Ishikawa (cell line): Measurements from ENCODE around the gene CLTCL1.

Experiments used
- CEBPB ChIP-seq: IDR thresholded peaks from 2 replicates; pipeline ENCODE4 v1.6.1; 2012
- CREB1 ChIP-seq: IDR thresholded peaks from 2 replicates; pipeline ENCODE4 v1.6.1; 2012; ENCODE audit warnings: low read depth
- EGR1 ChIP-seq: IDR thresholded peaks from 2 replicates; pipeline ENCODE4 v1.6.1; 2012
- EP300 ChIP-seq: IDR thresholded peaks from 2 replicates; pipeline ENCODE4 v1.6.1; 2012; ENCODE audit warnings: borderline replicate concordance
- FOXM1 ChIP-seq: IDR thresholded peaks from 2 replicates; pipeline ENCODE4 v1.6.1; 2012; ENCODE audit warnings: low read depth, borderline replicate concordance
- NFIC ChIP-seq: IDR thresholded peaks from 2 replicates; pipeline ENCODE4 v1.6.1; 2012
- RAD21 ChIP-seq: IDR thresholded peaks from 2 replicates; pipeline ENCODE4 v1.6.1; 2012; ENCODE audit warnings: low read depth
- TAF1 ChIP-seq: IDR thresholded peaks from 2 replicates; pipeline ENCODE4 v1.6.1; 2012; ENCODE audit warnings: low read depth, mild to moderate bottlenecking
- TCF12 ChIP-seq: IDR thresholded peaks from 2 replicates; pipeline ENCODE4 v1.6.1; 2012; ENCODE audit warnings: low read depth
- TEAD4 ChIP-seq: IDR thresholded peaks from 2 replicates; pipeline ENCODE4 v1.6.1; 2012
- YY1 ChIP-seq: IDR thresholded peaks from 2 replicates; pipeline ENCODE4 v1.6.1; 2012; ENCODE audit warnings: low read depth
- ZBTB7A ChIP-seq: IDR thresholded peaks from 2 replicates; pipeline ENCODE4 v1.6.1; 2012; ENCODE audit warnings: low read depth
- TF ChIP-seq, protein P1 (sequence below): IDR thresholded peaks from 2 replicates; pipeline ENCODE4 v1.6.1; 2012
- TF ChIP-seq, protein P2 (sequence below): IDR thresholded peaks from 2 replicates; pipeline ENCODE4 v1.6.1; 2012; ENCODE audit warnings: low read depth, mild to moderate bottlenecking
- TF ChIP-seq, protein P3 (sequence below): IDR thresholded peaks from 2 replicates; pipeline ENCODE4 v1.6.1; 2012

The CLTCL1 gene

DNA sequence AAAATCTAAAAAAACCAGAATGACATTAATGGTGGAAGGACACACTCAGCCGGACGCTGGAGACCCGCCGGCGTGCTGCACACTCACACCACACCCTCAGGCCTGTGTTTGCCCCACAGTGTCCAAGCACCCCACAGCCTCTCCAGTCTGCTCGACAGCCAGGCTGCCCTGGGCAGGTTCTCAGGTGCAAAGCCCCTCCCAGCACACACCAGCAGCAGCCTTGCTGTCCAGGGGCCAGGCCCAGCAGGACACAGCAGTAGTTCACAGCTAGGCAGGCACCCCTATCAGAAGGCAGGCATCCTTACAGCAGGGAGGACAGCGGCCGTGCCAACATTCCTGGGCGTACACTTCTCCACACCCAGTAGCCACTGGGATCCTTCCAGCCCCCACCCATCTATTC lies 111.3 kb downstream of the CLTCL1 start:
- TF ChIP-seq NFIC (no peak), TCF12 (no peak), CEBPB (no peak), TAF1 (no peak), CREB1 (no peak), TEAD4 (no peak), ZBTB7A (no peak)
- TF ChIP-seq, protein P1, sequence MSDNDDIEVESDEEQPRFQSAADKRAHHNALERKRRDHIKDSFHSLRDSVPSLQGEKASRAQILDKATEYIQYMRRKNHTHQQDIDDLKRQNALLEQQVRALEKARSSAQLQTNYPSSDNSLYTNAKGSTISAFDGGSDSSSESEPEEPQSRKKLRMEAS, result no peak

DNA sequence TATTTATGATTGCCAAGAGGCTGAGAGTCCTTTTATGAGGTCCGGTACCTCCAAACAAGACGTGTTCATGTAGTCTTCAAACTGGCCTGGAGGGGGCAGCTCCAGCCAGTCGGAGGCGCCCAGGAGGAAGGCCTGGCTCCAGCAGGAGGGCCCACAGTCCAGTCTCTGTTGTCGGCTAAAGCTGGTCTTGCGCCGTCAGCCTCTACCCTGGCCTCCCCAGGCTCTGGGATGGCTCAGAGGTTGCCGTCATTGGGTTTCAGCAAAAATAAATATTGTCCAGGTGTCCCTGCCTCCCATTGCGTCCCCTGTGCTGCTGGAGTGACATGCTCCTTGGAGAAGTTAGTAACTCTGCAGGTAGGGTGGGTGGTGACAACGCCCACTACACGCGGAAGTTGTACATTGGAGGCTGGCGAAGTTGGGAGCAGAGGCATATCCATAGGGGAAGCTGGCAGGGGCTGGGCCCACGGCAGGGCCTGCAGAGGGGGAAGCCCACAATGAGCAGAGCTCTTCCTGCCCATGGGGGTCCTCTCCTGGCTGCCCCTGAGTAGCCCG lies 111.9 kb downstream of the CLTCL1 start:
- TF ChIP-seq EGR1 (no peak), RAD21 (peak; percentile 81)

DNA sequence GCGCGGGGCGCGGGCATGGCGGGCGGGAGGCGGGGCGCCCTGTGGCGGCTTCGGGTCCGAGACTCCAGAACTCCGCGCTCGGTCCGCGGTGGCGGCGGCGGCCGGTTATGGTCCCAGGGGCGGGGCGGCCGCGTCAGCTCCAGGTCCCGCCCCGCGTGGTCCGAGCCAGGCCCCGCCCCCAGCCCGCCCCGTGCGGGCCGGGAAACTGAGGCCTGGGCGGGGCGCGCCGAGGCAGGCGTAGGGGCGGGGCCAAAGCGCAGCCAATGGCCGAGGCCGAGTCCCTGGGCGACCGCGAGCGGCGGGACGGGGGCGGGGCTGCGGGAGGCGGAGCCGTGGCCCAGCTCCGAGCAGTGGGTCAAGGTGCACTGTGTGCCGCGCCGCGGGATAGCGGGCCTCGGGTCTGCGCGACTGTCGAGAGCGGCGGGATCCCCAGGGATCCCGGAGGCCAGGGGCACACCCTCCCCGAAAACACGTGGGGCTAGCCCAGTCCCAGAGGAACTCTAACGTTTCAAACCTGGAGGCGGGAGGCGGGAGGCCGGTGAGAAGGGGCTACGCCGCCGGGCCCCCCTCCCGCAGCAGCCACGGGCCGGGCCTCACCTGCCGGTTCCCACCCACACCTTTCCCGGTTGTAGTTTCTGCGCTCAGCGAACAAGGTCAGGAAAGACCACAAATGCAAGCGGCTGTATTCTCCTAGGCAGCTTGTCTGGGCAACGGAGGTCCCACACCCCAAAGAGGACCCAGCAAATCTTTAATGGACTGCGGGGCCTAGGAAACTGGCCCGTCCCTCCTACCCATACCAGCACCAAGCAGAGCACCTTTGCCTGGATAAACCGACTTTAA lies 112.6 kb downstream of the CLTCL1 start, which contains the start of gene SLC25A1:
Gene SLC25A1 (minus strand): TSS at position 80 of the 840 bp plus-strand sequence. CDS start 63 bp downstream, at position 17.
- TF ChIP-seq NFIC (0 out of 2 replicates have a peak, but pooled peaks have one; percentile 14), TAF1 (peak; percentile 51), CEBPB (no peak), ZBTB7A (peak; percentile 62; the same call in 1 of the 2 replicates), FOXM1 (no peak), EGR1 (no peak), YY1 (no peak)
- TF ChIP-seq, protein P1, result peak; percentile 26; the same call in 1 of the 2 replicates

DNA sequence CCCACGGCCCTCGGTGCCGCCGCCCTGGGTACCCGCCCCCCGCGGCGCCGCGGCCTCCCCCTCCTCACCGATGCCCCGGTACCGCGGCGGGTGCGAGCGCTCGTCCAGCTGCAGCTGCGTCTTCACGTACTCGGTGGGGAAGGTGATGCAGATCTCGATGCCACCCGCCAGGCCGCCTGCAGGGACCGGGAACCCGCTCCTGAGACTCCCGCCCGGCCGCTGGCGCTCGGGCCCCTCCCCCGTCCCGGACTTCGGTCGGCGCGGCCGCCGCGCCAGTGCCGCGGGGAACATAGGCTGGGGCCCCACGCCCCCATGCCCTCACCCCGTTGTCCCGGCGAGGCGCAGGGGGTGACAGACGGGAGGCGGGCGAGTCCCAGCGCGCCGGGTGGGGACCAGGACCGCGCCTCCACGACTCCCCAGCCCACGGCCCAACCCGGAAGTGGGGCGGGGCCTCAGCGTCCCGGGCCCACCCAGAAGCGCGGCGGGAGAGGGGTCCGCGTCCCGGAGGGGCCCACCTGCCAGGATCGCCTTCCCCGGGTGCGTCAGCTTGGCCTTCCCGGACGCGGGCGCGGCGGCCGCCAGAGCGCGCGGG lies 113.4 kb downstream of the CLTCL1 start:
- no peak for TF ChIP-seq TEAD4
- TF ChIP-seq ZBTB7A, result peak; percentile 83; the same call in 1 of the 2 replicates

DNA sequence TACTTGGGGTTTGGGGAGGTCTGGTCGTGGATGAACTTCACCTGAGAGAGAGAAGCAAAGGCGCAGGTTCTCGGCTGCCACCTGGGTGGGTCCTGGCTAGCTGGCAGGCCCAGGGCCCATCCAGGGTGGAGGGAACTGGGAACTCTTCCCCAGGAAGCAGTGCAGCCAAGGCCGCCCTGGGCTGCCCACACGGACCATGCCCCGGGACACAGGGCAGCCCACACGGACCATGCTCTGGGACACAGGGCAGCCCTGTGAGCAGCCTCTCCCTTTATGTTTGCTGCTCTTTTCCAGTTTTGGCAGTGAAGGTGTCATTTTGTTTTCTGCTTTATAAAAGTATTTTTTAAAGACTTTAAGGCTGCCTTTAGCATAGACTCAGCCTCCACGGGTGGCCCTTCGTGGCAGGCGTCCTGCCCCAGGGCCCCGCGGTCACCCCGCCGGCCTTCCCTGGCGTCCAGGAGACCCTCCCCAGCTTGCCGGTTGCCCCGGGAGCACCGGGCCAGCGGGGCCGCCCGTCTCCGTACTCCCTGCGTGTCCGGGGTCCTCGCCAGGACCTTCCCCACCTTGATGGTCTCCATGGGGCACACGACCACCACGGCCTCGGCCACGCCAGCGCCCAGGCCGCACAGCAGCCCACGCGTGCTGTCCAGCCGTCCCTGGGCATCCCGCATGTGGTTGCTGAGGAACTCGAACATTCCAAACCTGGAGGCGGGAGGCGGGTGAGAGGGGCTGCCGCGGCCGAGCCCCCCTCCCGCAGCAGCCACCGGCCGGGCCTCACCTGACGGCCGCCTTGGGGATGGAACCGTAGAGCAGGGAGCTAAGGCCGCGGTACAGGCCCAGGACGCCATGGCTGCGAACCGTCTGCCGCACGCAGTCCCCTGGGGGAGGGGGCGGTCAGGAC lies 114.1 kb downstream of the CLTCL1 start:
- TF ChIP-seq, protein P2, sequence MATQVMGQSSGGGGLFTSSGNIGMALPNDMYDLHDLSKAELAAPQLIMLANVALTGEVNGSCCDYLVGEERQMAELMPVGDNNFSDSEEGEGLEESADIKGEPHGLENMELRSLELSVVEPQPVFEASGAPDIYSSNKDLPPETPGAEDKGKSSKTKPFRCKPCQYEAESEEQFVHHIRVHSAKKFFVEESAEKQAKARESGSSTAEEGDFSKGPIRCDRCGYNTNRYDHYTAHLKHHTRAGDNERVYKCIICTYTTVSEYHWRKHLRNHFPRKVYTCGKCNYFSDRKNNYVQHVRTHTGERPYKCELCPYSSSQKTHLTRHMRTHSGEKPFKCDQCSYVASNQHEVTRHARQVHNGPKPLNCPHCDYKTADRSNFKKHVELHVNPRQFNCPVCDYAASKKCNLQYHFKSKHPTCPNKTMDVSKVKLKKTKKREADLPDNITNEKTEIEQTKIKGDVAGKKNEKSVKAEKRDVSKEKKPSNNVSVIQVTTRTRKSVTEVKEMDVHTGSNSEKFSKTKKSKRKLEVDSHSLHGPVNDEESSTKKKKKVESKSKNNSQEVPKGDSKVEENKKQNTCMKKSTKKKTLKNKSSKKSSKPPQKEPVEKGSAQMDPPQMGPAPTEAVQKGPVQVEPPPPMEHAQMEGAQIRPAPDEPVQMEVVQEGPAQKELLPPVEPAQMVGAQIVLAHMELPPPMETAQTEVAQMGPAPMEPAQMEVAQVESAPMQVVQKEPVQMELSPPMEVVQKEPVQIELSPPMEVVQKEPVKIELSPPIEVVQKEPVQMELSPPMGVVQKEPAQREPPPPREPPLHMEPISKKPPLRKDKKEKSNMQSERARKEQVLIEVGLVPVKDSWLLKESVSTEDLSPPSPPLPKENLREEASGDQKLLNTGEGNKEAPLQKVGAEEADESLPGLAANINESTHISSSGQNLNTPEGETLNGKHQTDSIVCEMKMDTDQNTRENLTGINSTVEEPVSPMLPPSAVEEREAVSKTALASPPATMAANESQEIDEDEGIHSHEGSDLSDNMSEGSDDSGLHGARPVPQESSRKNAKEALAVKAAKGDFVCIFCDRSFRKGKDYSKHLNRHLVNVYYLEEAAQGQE, result no peak
- no peak for TF ChIP-seq ZBTB7A
- TF ChIP-seq, protein P3, sequence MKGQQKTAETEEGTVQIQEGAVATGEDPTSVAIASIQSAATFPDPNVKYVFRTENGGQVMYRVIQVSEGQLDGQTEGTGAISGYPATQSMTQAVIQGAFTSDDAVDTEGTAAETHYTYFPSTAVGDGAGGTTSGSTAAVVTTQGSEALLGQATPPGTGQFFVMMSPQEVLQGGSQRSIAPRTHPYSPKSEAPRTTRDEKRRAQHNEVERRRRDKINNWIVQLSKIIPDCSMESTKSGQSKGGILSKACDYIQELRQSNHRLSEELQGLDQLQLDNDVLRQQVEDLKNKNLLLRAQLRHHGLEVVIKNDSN, result no peak
- no peak for TF ChIP-seq FOXM1
- no peak for TF ChIP-seq NFIC

DNA sequence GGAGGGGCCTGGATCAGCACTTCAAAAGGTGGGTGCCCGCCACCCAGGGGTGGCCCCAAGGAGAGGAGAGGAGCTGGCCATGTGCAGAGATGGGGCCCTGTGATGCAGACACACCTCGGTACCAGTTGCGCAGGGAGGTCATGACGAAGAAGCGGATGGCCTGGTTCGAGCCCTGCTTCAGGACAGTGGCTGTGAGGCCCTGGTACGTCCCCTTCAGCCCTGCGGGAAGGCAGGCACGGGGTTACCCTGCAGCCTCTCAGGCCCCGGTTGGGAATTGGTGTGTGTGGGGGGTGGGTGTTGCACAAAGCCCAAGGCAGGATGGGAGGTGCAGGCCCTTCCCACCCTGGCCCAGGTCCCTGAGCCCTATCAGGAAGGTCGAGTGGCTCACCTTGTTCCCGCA lies 114.8 kb downstream of the CLTCL1 start:
- no peak for TF ChIP-seq RAD21
- no peak for TF ChIP-seq EGR1
- TF ChIP-seq TCF12, result no peak
- TF ChIP-seq, protein P1, result no peak
- no peak for TF ChIP-seq CEBPB
- TF ChIP-seq YY1, result no peak
- TF ChIP-seq TAF1, result no peak
- TF ChIP-seq FOXM1, result no peak
- no peak for TF ChIP-seq ZBTB7A
- no peak for TF ChIP-seq EP300
- no peak for TF ChIP-seq NFIC
- TF ChIP-seq CREB1, result no peak
- TF ChIP-seq, protein P3, result no peak
- TF ChIP-seq TEAD4, result no peak
- TF ChIP-seq, protein P2, result no peak
